Calu3 (cell line): ENCODE data around the gene NSD1. TPM values are rescaled to one million over a fixed set of nuclear protein-coding genes. Genes with fewer than 3 reads are reported as not detected.

ENCODE experiments used
- BruUV-seq: library from RNA; stranded (reverse); fragments of 400-500 nt; replicated peaks from 2 replicates; lab custom pipeline; 2021; lab: Mats Ljungman, UMichigan
- CTCF ChIA-PET: fragments of 300-600 bp; sonication (Branson Sonifier 250); formaldehyde crosslinking; loops from one replicate; lab custom pipeline; 2022; ENCODE audit warnings: antibody characterized with exemption; lab: Charles Lee
- DNase-seq: peaks from one replicate; pipeline ENCODE4 v3.0.0; 2022
- H3K27ac Mint-ChIP-seq: one replicate; pipeline ENCODE4 v1.8.0; 2022; ENCODE audit warnings: mixed read lengths; ENCODE audit not compliant: unreplicated experiment
- H3K27me3 Mint-ChIP-seq: one replicate; pipeline ENCODE4 v1.8.0; 2022; ENCODE audit warnings: mixed read lengths; ENCODE audit not compliant: unreplicated experiment
- H3K36me3 Mint-ChIP-seq: one replicate; pipeline ENCODE4 v1.8.0; 2022; ENCODE audit warnings: mild to moderate bottlenecking, moderate library complexity, mixed read lengths; ENCODE audit not compliant: insufficient read depth, unreplicated experiment
- H3K4me1 Mint-ChIP-seq: one replicate; pipeline ENCODE4 v1.8.0; 2022; ENCODE audit warnings: mild to moderate bottlenecking, low read depth, mixed read lengths; ENCODE audit not compliant: unreplicated experiment
- H3K4me3 Mint-ChIP-seq: one replicate; pipeline ENCODE4 v1.8.0; 2022; ENCODE audit warnings: mild to moderate bottlenecking, low read depth, moderate library complexity, mixed read lengths; ENCODE audit not compliant: unreplicated experiment
- H3K9me3 Mint-ChIP-seq: one replicate; pipeline ENCODE4 v1.8.0; 2022; ENCODE audit warnings: low read depth, mixed read lengths; ENCODE audit not compliant: unreplicated experiment
- intact Hi-C: fragments of 100-400 bp; cut with micrococcal nuclease; formaldehyde crosslinking; loops from one replicate; pipeline ENCODE4 v1.10.0; 2022; ENCODE audit not compliant: unreplicated experiment
- total RNA-seq: library from RNA; stranded (reverse); gene quantifications from 2 replicates; pipeline ENCODE4 v1.2.3, GENCODE V29; 2022
- TF ChIP-seq, protein P1 (sequence below): fragments of 200-600 bp; IDR thresholded peaks from one replicate; pipeline ENCODE4 v1.8.0; 2022; ENCODE audit warnings: antibody characterized with exemption; ENCODE audit not compliant: unreplicated experiment

The NSD1 gene
- total RNA-seq, 1 experiment from 2014 or later = 61.4 TPM

DNA sequence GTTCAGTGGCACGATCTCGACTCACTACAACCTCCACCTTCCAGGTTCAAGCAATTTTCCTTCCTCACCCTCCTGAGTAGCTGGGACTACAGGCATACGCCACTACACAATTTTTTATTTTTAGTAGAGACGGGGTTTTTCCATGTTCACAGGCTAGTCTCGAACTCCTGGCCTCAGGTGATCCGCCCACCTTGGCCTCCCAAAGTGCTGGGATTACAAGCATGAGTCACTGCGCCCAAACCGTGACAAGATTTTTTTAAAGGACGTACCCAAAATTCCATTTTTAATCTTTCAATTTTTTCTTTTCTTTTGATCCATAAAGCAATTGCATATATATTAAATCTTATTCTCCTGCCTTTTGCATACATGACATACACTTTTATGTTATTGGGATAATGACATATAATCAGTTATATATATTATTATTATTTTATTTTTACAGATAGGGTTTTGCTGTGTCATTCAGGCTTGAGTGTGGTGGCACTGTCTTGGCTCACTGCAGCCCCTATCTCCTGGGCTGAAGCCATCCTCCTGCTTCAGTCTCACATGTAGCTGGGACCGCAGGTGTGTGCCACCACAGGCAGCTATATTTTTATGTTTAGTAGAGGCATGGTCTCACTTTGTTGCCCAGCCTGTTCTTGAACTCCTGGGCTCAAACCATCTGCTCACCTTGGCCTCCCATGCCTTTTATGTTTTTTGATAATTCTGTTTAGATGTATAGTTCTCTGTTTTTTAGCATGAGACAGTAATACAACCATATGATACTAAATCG lies 98.1 kb downstream of the NSD1 start:
- Mint-ChIP-seq H3K4me1 (no peaks in the 10 kb centered on the region), H3K27me3 (no peaks in the 10 kb centered on the region), H3K4me3 (no peak overlapping the region), H3K36me3 (peaks cover 5% of the 10 kb centered on the region), H3K9me3 (no peaks in the 10 kb centered on the region), H3K27ac (no peak overlapping the region)
- CTCF ChIA-PET = no interaction called here
- BruUV-seq = no TSS peak
- intact Hi-C loops = no loop called here
- DNase-seq = no peak
- TF ChIP-seq, protein P1, sequence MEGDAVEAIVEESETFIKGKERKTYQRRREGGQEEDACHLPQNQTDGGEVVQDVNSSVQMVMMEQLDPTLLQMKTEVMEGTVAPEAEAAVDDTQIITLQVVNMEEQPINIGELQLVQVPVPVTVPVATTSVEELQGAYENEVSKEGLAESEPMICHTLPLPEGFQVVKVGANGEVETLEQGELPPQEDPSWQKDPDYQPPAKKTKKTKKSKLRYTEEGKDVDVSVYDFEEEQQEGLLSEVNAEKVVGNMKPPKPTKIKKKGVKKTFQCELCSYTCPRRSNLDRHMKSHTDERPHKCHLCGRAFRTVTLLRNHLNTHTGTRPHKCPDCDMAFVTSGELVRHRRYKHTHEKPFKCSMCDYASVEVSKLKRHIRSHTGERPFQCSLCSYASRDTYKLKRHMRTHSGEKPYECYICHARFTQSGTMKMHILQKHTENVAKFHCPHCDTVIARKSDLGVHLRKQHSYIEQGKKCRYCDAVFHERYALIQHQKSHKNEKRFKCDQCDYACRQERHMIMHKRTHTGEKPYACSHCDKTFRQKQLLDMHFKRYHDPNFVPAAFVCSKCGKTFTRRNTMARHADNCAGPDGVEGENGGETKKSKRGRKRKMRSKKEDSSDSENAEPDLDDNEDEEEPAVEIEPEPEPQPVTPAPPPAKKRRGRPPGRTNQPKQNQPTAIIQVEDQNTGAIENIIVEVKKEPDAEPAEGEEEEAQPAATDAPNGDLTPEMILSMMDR = no peak

DNA sequence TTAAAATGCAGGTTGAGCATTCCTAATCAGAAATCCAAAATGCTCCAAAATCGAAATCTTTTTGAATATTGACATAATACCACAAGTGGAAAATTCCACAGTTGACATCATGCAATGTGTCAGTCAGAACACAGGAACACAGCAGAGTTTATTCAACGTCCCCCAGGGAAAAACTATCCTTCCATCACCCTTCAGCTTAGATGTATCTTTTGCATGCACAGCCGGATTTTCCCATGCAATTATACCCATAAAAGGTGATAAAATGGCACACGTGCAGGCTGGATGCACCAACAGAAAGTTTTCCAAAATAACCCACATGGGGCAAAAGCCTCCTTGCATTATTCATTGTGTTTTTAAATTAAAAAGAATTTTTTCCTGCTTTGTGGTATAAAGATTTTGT lies 98.8 kb downstream of the NSD1 start:
- Mint-ChIP-seq H3K27me3 (no peaks in the 10 kb centered on the region), H3K4me3 (no peak overlapping the region), H3K36me3 (peaks cover 5% of the 10 kb centered on the region), H3K9me3 (no peaks in the 10 kb centered on the region), H3K4me1 (no peaks in the 10 kb centered on the region), H3K27ac (no peak overlapping the region)
- intact Hi-C loops = no loop called here
- DNase-seq = no peak
- no TSS peak for BruUV-seq
- CTCF ChIA-PET = no interaction called here
- TF ChIP-seq, protein P1 = no peak

DNA sequence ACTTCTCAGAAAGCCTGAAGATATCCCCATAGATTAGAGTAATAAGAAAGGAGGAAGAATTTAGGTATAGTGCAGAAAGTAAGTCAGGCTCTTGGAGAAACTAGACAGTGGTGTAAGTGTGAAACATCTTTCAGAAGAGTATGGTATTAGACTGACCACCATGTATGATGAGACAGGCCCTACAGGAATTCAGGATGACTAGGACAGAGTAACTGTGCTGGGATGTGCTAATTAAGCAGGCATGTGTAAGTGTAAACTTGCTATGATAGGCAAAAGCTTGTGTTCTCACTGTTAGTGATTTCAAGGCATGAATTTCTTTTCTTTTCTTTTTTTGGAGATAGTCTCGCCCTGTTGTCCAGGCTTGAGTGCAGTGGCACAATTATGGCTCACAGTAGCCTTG lies 99.2 kb downstream of the NSD1 start:
- Mint-ChIP-seq H3K4me3 (no peak overlapping the region), H3K27me3 (no peaks in the 10 kb centered on the region), H3K36me3 (peaks cover 10% of the 10 kb centered on the region), H3K4me1 (no peaks in the 10 kb centered on the region), H3K9me3 (no peaks in the 10 kb centered on the region), H3K27ac (no peak overlapping the region)
- no peak for DNase-seq
- CTCF ChIA-PET = no interaction called here
- no TSS peak for BruUV-seq
- intact Hi-C loops = no loop called here
- TF ChIP-seq, protein P1 = no peak

DNA sequence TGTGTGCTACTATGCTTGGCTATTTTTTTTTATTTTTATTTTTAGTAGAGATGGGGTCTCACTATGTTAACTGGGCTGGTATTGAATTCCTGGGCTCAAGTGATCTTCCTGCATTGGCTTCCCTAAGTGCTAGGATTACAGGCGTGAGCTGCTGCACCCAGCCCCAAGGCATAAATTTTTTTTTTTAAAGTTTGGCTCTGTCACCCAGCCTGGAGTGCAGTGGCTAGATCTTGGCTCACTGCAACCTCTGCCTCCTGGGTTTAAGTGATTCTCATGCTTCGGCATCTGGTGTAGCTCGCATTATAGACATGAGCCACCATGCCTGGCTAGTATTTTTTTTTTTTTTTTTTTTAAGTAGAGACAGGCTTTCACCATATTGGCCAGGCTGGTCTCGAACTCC lies 99.6 kb downstream of the NSD1 start:
- no TSS peak for BruUV-seq
- H3K9me3 Mint-ChIP-seq = no peaks in the 10 kb centered on the region
- no peaks in the 10 kb centered on the region for H3K27me3 Mint-ChIP-seq
- no peaks in the 10 kb centered on the region for H3K4me1 Mint-ChIP-seq
- intact Hi-C loops = no loop called here
- no peak overlapping the region for H3K4me3 Mint-ChIP-seq
- TF ChIP-seq, protein P1 = no peak
- H3K27ac Mint-ChIP-seq = no peak overlapping the region
- peaks cover 13% of the 10 kb centered on the region for H3K36me3 Mint-ChIP-seq
- CTCF ChIA-PET = no interaction called here
- DNase-seq = no peak
